HG03520 (cell line): ENCODE measurements around the gene KIF5A.

ENCODE experiments used
- ATAC-seq: cut with Tn5 transposase; IDR thresholded peaks from one replicate; pipeline ENCODE4 v1.9.1; 2021; ENCODE audit warnings: mild to moderate bottlenecking, moderate library complexity; ENCODE audit not compliant: unreplicated experiment

Gene KIF5A

GRCh38 chr12:57518920-57519795, 30.7 kb upstream of the KIF5A start:
- no peak for ATAC-seq

GRCh38 chr12:57519796-57520052, 30.1 kb upstream of the KIF5A start:
- ATAC-seq: no peak

GRCh38 chr12:57520053-57520818, 29.6 kb upstream of the KIF5A start, which contains the start of gene DDIT3:
DDIT3 (minus strand) TSS chr12:57520514; CDS start chr12:57517406, 3,108 bp downstream.
- ATAC-seq: peak; percentile 57

- ATAC-seq: no peak
Measured at GRCh38 chr12:57521525-57522010, 28.3 kb upstream of the KIF5A start.

GRCh38 chr12:57522011-57522886, 27.6 kb upstream of the KIF5A start, which contains the start of gene MBD6:
MBD6 (plus strand) TSS chr12:57522824; CDS start chr12:57524304, 1,480 bp downstream.
- peak; percentile 35 for ATAC-seq

- no peak for ATAC-seq
Measured at GRCh38 chr12:57522887-57523705, 26.7 kb upstream of the KIF5A start.

GRCh38 chr12:57523706-57524614, 25.9 kb upstream of the KIF5A start:
- ATAC-seq: no peak

GRCh38 chr12:57524814-57525614, 24.8 kb upstream of the KIF5A start:
- no peak for ATAC-seq

GRCh38 chr12:57525615-57526383, 24.0 kb upstream of the KIF5A start:
- ATAC-seq: no peak

- no peak for ATAC-seq
Measured at GRCh38 chr12:57526477-57527126, 23.2 kb upstream of the KIF5A start.

GRCh38 chr12:57527184-57527583, 22.7 kb upstream of the KIF5A start:
- ATAC-seq: no peak

- ATAC-seq: no peak
Measured at GRCh38 chr12:57528176-57528575, 21.7 kb upstream of the KIF5A start.

- ATAC-seq: no peak
Measured at GRCh38 chr12:57528831-57529555, 20.9 kb upstream of the KIF5A start.

- ATAC-seq: no peak
Measured at GRCh38 chr12:57529831-57530230, 20.0 kb upstream of the KIF5A start.

- no peak for ATAC-seq
Measured at GRCh38 chr12:57530396-57531142, 19.3 kb upstream of the KIF5A start.

GRCh38 chr12:57531836-57532235, 18.0 kb upstream of the KIF5A start:
- no peak for ATAC-seq
